Muscle layer of duodenum (tissue), 2 donors: ENCODE measurements around the gene F8.
"Not testable (repeated sequence)": the region's sequence is repeated elsewhere in the genome, so short reads cannot be mapped to it uniquely, and the experiment has no call there.

ENCODE experiments used
- H3K27ac ChIP-seq: one replicate; pipeline ENCODE4 v1.7.0; 2013; ENCODE audit warnings: mild to moderate bottlenecking, low read length
- H3K27me3 ChIP-seq: one replicate; pipeline ENCODE4 v1.7.0; 2013; ENCODE audit warnings: low read depth, mild to moderate bottlenecking, control low read depth, low read length
- H3K36me3 ChIP-seq, 2 donors: one replicate each; pipeline ENCODE4 v1.7.0; 2013; ENCODE audit warnings: low read length in 2 of 2, control low read depth in 1 of 2, mild to moderate bottlenecking in 1 of 2; ENCODE audit not compliant: insufficient read depth in 2 of 2, control insufficient read depth in 1 of 2
- H3K4me1 ChIP-seq, 2 donors: one replicate each; pipeline ENCODE4 v1.7.0; 2013; ENCODE audit warnings: low read length in 2 of 2, mild to moderate bottlenecking in 2 of 2, control low read depth in 1 of 2, moderate library complexity in 1 of 2; ENCODE audit not compliant: insufficient read depth in 2 of 2, control insufficient read depth in 1 of 2
- H3K4me3 ChIP-seq, 2 donors: one replicate each; pipeline ENCODE4 v1.7.0; 2013; ENCODE audit warnings: low read length in 2 of 2, low read depth in 1 of 2, mild to moderate bottlenecking in 1 of 2
- H3K9me3 ChIP-seq, 2 donors: one replicate each; pipeline ENCODE4 v1.7.0; 2013; ENCODE audit warnings: low read length in 2 of 2, control low read depth in 1 of 2, mild to moderate bottlenecking in 1 of 2; ENCODE audit not compliant: control insufficient read depth in 1 of 2
- donor health status: healthy.

The F8 gene

DNA sequence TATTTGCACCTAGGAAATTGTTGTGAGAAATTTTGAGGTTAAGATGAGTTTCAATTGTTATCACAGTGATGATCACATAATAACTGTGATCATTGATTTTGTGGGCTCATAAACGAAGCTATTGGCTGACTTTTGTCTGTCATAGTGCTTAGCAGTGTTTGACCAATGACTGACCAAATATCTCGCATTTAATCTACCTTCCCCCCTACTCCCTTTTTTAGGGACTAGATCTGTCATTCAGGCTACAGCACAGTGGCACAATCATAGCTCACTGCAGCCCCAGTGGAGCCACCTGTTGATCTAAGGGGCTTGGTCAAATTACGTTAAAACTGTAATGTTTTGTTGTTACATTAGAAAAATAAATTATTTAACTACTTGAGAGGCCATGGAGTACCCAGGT, 5.6 kb upstream of the F8 start:
- Histone ChIP-seq H3K36me3 (peaks cover 0 to 5% of the 10 kb centered on the region in 2 donors), H3K27ac (peak overlapping the region; percentile 99), H3K9me3 (no peaks in the 10 kb centered on the region)

DNA sequence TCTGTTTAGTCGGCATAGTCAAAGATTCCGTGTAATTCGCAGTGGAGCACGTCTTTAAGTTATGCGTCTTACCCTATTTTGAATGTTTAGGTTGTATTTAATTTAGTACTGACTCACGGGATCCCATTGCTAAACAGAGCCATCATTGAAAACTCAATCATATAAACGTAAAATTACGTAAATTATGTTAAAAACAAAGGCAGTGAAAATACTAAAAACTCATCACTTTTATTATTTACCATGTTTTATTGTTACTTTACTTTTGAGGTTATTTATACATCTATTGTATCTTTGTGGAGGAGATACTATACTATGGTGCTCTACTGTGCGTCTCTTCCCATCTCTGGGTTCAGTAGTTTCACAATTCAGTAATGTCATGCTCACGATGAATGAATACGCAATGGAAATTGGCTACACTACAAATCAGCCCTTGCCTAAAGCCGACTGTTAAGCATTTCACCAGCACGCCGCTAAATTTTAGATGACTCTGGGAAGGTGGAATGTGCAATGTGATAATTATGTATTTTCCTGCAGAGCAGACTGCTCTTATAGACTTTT, 5.1 kb upstream of the F8 start:
- H3K36me3 ChIP-seq: peaks cover 0 to 5% of the 10 kb centered on the region in 2 donors
- no peaks in the 10 kb centered on the region for H3K9me3 ChIP-seq
- peak overlapping the region; percentile 99 for H3K27ac ChIP-seq
- peak overlapping the region; percentile 69 to 91 for H3K4me3 ChIP-seq
- H3K4me1 ChIP-seq: no peaks in the 10 kb centered on the region
- H3K27me3 ChIP-seq: no peaks in the 10 kb centered on the region

More for the DNA sequence above, 5.6 kb upstream of the F8 start:
- H3K4me3 ChIP-seq: peak overlapping the region; percentile 69 to 91
- H3K4me1 ChIP-seq: no peaks in the 10 kb centered on the region
- H3K27me3 ChIP-seq: no peaks in the 10 kb centered on the region

DNA sequence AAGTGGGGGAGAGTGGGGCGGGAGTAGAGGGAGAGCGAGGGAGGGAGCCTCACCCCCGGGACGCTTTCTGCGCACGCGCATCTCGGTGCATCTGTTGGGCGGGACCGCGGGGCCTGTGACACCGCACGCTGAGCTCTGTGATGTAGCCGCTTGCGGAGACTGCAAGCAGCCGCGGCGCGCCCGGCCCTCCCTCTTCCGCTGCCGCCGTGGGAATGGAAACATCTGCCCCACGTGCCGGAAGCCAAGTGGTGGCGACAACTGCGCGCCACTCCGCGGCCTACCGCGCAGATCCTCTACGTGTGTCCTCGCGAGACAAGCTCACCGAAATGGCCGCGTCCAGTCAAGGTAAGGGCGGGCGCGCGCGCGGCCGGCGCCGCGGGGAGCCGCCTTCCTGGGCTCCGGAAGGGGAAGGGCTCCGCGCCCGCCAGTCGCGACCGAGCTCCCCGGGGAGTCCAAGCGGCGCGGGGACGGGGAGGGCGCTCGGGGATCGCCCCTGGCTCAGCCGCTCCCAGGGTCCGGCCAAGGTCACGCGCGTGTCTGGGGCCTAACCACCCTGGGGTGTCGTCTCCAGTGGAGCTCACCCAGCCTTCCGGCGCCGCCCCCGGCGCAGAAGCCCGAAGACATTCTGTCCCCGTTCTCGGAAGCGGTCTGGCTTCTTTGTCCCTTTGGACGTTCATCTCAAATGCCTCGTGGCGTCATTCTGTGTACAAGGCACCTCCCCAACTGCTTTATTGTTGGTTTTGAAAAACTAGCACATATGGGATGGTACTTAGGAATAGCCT, 4.4 kb upstream of the F8 start, which contains the start of gene FUNDC2:
FUNDC2 (plus strand) TSS at position 118 of the 782 bp plus-strand sequence; CDS start at position 213, 95 bp downstream.
- Histone ChIP-seq H3K27me3 (no peaks in the 10 kb centered on the region), H3K27ac (peak within 1 kb of the TSS; percentile 99), H3K4me1 (no peaks in the 10 kb centered on the region), H3K36me3 (peaks cover 0 to 5% of the 10 kb centered on the region in 2 donors), H3K9me3 (no peaks in the 10 kb centered on the region), H3K4me3 (peak within 1 kb of the TSS; percentile 69 to 91)

- H3K36me3 ChIP-seq: peaks cover 0 to 5% of the 10 kb centered on the region in 2 donors
- H3K9me3 ChIP-seq: no peaks in the 10 kb centered on the region
- peak overlapping the region; percentile 84 for H3K27ac ChIP-seq
- H3K4me3 ChIP-seq: peak overlapping the region; percentile 48 to 69
- H3K27me3 ChIP-seq: no peaks in the 10 kb centered on the region
- H3K4me1 ChIP-seq: no peaks in the 10 kb centered on the region
These were observed 3.9 kb upstream of the F8 start for GRCh38 chrX:155026420-155026726.

DNA sequence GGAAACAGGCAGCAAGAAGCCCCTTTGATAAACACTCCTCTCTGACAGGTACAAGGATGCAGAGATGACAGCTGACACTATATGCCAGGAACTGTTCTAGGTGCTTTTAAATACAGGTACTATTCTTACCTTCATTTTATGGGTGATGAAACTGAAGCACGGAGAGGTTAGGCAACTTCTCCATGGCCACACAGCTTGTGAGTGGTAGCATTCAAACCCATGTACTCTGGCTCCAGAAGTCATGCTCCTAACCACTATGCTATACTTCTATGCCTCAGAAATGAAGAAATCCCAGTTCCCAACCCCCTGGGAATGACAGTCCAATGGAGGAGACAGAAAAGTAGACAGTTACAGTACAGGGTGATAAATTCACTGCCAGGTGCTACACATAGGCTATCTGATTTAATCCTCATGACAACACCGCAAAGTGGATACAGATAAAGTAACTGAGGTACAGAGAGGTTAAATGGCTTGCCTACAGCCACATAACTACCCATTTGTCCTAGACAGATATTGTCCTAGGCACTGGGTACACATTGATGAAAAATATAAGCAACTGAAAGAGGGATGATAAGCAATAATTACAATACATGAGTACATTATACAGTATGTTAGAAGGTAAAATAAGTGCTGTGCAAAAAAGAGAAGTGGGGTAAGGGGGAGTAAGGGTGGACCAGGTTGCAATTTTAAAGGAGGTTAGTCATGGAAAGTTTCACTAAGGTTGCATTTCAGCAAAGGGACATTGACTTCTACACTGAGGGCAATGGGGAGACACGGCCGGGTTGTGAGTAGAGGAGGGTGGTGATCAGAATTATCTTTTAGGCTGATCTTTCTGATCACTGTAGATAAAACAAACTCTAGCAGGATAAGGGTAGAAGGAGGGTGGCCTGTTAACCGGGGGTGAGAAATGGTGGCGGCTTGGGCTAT, 1.6 kb upstream of the F8 start:
- no peaks in the 10 kb centered on the region for H3K4me1 ChIP-seq
- H3K36me3 ChIP-seq: peaks cover 0 to 5% of the 10 kb centered on the region in 2 donors
- no peak overlapping the region for H3K27ac ChIP-seq
- H3K27me3 ChIP-seq: no peaks in the 10 kb centered on the region
- no peaks in the 10 kb centered on the region for H3K9me3 ChIP-seq
- no peak overlapping the region for H3K4me3 ChIP-seq

GRCh38 chrX:155020591-155020990, 1.9 kb downstream of the F8 start:
- no peak overlapping the region for H3K4me3 ChIP-seq
- no peak overlapping the region for H3K27ac ChIP-seq

GRCh38 chrX:155009994-155010472, 12.5 kb downstream of the F8 start:
- H3K27ac ChIP-seq: no peak overlapping the region
- no peak overlapping the region for H3K4me3 ChIP-seq
- no peaks in the 10 kb centered on the region for H3K9me3 ChIP-seq
- no peaks in the 10 kb centered on the region for H3K36me3 ChIP-seq
- no peaks in the 10 kb centered on the region for H3K27me3 ChIP-seq
- H3K4me1 ChIP-seq: no peaks in the 10 kb centered on the region

More at GRCh38 chrX:155020591-155020990, 1.9 kb downstream of the F8 start:
- H3K4me1 ChIP-seq: no peaks in the 10 kb centered on the region
- H3K36me3 ChIP-seq: no peaks in the 10 kb centered on the region
- H3K27me3 ChIP-seq: no peaks in the 10 kb centered on the region
- H3K9me3 ChIP-seq: no peaks in the 10 kb centered on the region

GRCh38 chrX:155008578-155008977, 13.9 kb downstream of the F8 start:
- not testable (repeated sequence) for H3K27me3 ChIP-seq, H3K4me1 ChIP-seq, H3K27ac ChIP-seq, H3K36me3 ChIP-seq, H3K4me3 ChIP-seq, H3K9me3 ChIP-seq

- not testable (repeated sequence) for H3K27me3 ChIP-seq, H3K4me3 ChIP-seq, H3K4me1 ChIP-seq, H3K27ac ChIP-seq, H3K9me3 ChIP-seq, H3K36me3 ChIP-seq
These were observed 15.4 kb downstream of the F8 start for GRCh38 chrX:155006913-155007671.

GRCh38 chrX:155006379-155006778, 16.1 kb downstream of the F8 start:
- H3K36me3 ChIP-seq, H3K27ac ChIP-seq, H3K4me3 ChIP-seq, H3K27me3 ChIP-seq, H3K9me3 ChIP-seq, H3K4me1 ChIP-seq: not testable (repeated sequence)
